Activated CD8-positive, alpha-beta T cell treated with anti-CD3 and anti-CD28 coated beads for 36 hours (primary cell): ENCODE data around the gene SEPTIN11. TPM values are rescaled to one million over a fixed set of nuclear protein-coding genes. Genes with fewer than 3 reads are reported as not detected.

Source experiments
- ATAC-seq: fragments of 200-7000 bp; cut with Tn5 transposase; one replicate; pipeline ENCODE4 v1.10.0; 2021; ENCODE audit warnings: mild to moderate bottlenecking, moderate library complexity
- CTCF ChIA-PET: fragments of 350-600 bp; sonication (Branson Sonifier 250); formaldehyde crosslinking; loops from one replicate; lab custom pipeline; 2021; ENCODE audit warnings: antibody characterized with exemption; lab: Charles Lee
- POLR2A ChIA-PET: fragments of 350-600 bp; sonication (Branson Sonifier 250); formaldehyde crosslinking; loops from one replicate; lab custom pipeline; 2021; ENCODE audit warnings: antibody characterized with exemption; lab: Charles Lee
- DNase-seq: peaks from one replicate; pipeline ENCODE4 v3.0.0-alpha.2; 2020
- H3K27ac Mint-ChIP-seq: one replicate; pipeline ENCODE4 v1.8.0; 2021; ENCODE audit warnings: mild to moderate bottlenecking, mixed read lengths
- H3K27me3 Mint-ChIP-seq: one replicate; pipeline ENCODE4 v1.8.0; 2021; ENCODE audit warnings: mixed read lengths
- H3K36me3 Mint-ChIP-seq: one replicate; pipeline ENCODE4 v1.8.0; 2021; ENCODE audit warnings: low read depth, mixed read lengths
- H3K4me1 Mint-ChIP-seq: one replicate; pipeline ENCODE4 v1.8.0; 2021; ENCODE audit warnings: low read depth, mixed read lengths
- H3K4me3 Mint-ChIP-seq: one replicate; pipeline ENCODE4 v1.8.0; 2021; ENCODE audit warnings: mild to moderate bottlenecking, moderate library complexity, mixed read lengths
- H3K9me3 Mint-ChIP-seq: one replicate; pipeline ENCODE4 v1.8.0; 2021; ENCODE audit warnings: mixed read lengths
- intact Hi-C: fragments of 100-400 bp; cut with micrococcal nuclease; formaldehyde crosslinking; loops from one replicate; pipeline ENCODE4 v1.10.0; 2022
- total RNA-seq, 2 experiments: library from RNA; stranded (reverse); gene quantifications; one replicate each; pipeline ENCODE4 v1.2.3, GENCODE V29; 2021
- TF ChIP-seq, protein P1 (sequence below): fragments of 200-600 bp; IDR thresholded peaks from one replicate; pipeline ENCODE4 v1.8.0; 2022; ENCODE audit warnings: antibody characterized with exemption, mild to moderate bottlenecking

The SEPTIN11 gene
- total RNA-seq, 2 experiments from 2014 or later = 38.6 to 43.3 TPM

DNA sequence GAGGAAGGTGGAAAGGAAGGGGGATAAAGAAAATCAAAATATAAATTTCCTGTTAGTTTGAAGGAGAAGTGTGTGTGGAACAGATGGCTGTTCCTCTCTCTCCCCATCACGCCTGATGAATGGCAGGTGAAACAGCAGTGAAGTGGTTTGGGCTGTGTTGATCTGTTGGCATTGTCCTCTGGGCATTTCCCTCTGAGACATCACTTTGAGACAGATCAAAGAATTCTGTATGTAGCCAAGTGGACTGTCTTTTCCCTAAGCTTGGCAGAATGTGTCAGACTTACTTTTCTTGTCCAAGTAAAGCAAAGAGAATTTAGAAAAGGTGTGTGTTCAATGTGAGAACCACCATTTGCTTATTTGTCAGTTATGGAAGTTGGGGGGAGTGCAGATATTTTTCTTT is 47.5 kb downstream of the SEPTIN11 start:
- TF ChIP-seq, protein P1, sequence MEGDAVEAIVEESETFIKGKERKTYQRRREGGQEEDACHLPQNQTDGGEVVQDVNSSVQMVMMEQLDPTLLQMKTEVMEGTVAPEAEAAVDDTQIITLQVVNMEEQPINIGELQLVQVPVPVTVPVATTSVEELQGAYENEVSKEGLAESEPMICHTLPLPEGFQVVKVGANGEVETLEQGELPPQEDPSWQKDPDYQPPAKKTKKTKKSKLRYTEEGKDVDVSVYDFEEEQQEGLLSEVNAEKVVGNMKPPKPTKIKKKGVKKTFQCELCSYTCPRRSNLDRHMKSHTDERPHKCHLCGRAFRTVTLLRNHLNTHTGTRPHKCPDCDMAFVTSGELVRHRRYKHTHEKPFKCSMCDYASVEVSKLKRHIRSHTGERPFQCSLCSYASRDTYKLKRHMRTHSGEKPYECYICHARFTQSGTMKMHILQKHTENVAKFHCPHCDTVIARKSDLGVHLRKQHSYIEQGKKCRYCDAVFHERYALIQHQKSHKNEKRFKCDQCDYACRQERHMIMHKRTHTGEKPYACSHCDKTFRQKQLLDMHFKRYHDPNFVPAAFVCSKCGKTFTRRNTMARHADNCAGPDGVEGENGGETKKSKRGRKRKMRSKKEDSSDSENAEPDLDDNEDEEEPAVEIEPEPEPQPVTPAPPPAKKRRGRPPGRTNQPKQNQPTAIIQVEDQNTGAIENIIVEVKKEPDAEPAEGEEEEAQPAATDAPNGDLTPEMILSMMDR = no peak
- Mint-ChIP-seq H3K9me3 (no peaks in the 10 kb centered on the region), H3K36me3 (peaks cover 36% of the 10 kb centered on the region), H3K4me3 (no peak overlapping the region), H3K27ac (no peak overlapping the region), H3K4me1 (peaks cover 39% of the 10 kb centered on the region), H3K27me3 (no peaks in the 10 kb centered on the region)
- CTCF ChIA-PET = interaction anchor here (0.6 kb wide), 1 partner anchor 251 kb away, joined by 3 read pairs; no protein-coding TSS in a partner anchor
- intact Hi-C loops = no loop called here
- DNase-seq (no peak), ATAC-seq (no peak)
- POLR2A ChIA-PET = no interaction called here

DNA sequence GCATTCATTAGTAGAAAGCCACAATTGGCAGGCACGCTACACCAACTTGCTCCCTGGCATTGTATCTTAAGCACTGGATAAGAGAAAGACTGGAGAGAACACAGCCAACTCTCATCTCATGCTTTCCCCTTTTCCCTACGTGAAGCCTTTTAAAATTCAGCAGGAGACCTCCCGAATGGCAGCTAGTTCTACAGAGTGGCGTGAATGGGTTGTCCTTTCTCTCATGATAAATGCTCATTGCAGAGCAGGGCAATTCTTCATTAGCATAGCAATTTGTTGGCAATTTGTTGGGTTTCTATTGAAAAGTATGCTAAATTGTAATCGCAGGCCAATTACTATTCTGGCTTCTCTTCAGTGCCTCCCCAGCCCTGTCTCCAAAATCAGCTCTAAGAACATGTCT is 48.0 kb downstream of the SEPTIN11 start:
- Mint-ChIP-seq H3K27ac (no peak overlapping the region), H3K27me3 (no peaks in the 10 kb centered on the region), H3K9me3 (no peaks in the 10 kb centered on the region), H3K36me3 (peaks cover 36% of the 10 kb centered on the region), H3K4me1 (peaks cover 38% of the 10 kb centered on the region), H3K4me3 (no peak overlapping the region)
- no peak for DNase-seq
- no peak for ATAC-seq
- TF ChIP-seq, protein P1 = no peak
- ChIA-PET CTCF (no interaction called here), POLR2A (no interaction called here)
- intact Hi-C loops = no loop called here

DNA sequence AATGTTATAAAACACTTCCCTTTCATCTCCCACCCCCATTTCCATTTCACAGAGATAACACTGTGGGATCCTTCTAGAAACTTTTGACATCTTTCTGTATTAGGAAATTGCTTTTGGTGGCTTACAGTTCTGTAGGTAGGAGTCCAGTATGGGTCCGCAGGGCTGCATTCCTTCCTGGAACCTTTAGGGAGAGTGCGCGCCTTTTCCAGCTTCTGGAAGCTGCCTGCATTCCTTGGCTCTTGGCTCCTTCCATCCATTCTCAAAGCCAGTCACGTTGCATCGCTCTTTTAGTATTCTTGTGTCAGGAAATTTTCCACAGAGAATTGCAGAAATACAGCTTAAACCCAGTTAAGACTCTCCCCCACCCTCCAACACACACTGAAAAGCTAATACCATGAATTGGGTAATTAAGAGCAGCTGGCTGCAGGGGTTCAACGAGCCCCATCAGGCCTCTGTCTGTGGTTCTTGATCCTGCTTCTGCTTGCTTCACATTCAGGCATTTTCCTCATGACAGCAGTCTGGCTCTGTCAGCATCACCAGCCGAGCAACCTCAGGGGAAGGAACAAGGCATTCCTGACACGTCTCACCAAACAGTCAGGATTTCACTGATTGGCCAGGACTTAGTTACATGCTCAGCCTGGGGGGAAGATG is 48.8 kb downstream of the SEPTIN11 start:
- Mint-ChIP-seq H3K4me3 (no peak overlapping the region), H3K27ac (no peak overlapping the region), H3K4me1 (peaks cover 38% of the 10 kb centered on the region), H3K36me3 (peaks cover 40% of the 10 kb centered on the region), H3K9me3 (no peaks in the 10 kb centered on the region), H3K27me3 (no peaks in the 10 kb centered on the region)
- intact Hi-C loops = no loop called here
- ChIA-PET CTCF (no interaction called here), POLR2A (no interaction called here)
- DNase-seq = no peak
- TF ChIP-seq, protein P1 = no peak
- no peak for ATAC-seq

Other genes starting within 250 kb of the SEPTIN11 start
- gene SOWAHB, start 51.6 kb upstream of the SEPTIN11 start, total RNA-seq = not detected
- gene CCNI, start 126.2 kb downstream of the SEPTIN11 start, total RNA-seq = 100 to 1,000 TPM; 257 to 272 TPM
- gene CCNG2, start 207.5 kb downstream of the SEPTIN11 start, total RNA-seq = 10 to 100 TPM; 54.3 to 55.5 TPM